ENCODE data around the gene ANKMY1. TPM values are rescaled to one million over a fixed set of nuclear protein-coding genes. Genes with fewer than 3 reads are reported as not detected.

The ANKMY1 gene
- total RNA-seq, 1 donor from 2014 or later: 25.1 TPM

DNA sequence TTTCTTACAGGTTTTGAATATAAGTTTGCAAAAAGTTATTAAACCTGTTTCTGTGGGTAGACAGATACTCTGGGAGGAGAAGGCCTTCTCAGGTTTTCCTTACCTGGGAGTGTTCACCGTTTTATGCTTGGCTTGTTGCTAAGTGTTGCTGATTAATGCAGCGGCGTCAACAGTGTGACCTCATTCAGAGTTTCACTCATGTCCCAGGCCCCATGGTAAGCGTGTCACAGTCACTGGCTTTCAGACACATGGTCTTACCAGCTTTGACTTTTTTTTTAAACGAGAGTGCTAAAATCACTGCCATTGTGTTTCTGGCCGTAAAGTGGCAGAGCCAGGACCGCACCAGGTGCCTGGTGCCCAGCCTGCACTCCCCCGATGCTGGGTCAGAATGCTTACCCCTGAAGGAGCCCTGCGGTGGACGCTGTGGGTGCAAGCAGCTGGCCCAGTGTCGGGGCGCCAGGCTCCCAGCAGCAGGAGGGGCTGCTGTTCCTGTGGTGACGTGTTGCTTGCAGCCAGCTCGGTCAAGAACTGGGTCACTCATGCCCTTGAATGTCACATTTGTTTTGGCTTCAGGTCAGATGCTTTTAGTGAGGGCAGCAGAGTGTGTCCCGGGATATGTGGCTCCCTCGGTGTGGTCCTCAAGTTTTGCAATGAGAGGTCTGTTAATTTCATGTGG is 32.2 kb upstream of the ANKMY1 start:
- H3K27ac Mint-ChIP-seq: no peak overlapping the region
- DNase-seq (ENCODE audit: low spot score): no peak
- peaks cover 26% of the 10 kb centered on the region for H3K36me3 Mint-ChIP-seq (ENCODE audit: low read depth)
- H3K27me3 Mint-ChIP-seq (ENCODE audit: low read depth): no peaks in the 10 kb centered on the region
- H3K4me1 Mint-ChIP-seq (ENCODE audit: low read depth): peaks cover 19% of the 10 kb centered on the region
- H3K4me3 Mint-ChIP-seq (ENCODE audit: low read depth): no peak overlapping the region
- no peaks in the 10 kb centered on the region for H3K9me3 Mint-ChIP-seq
- intact Hi-C loops (cut with micrococcal nuclease): no loop called here

- DNase-seq (ENCODE audit: low spot score): no peak
- Mint-ChIP-seq H3K27me3 (ENCODE audit: low read depth) (no peaks in the 10 kb centered on the region), H3K9me3 (no peaks in the 10 kb centered on the region), H3K27ac (no peak overlapping the region), H3K36me3 (ENCODE audit: low read depth) (peaks cover 26% of the 10 kb centered on the region), H3K4me1 (ENCODE audit: low read depth) (peaks cover 25% of the 10 kb centered on the region), H3K4me3 (ENCODE audit: low read depth) (no peak overlapping the region)
- intact Hi-C loops (cut with micrococcal nuclease): no loop called here
These were observed 31.6 kb upstream of the ANKMY1 start for GRCh38 chr2:240589375-240589774.

- H3K27ac Mint-ChIP-seq: no peak overlapping the region
- no peak for DNase-seq (ENCODE audit: low spot score)
- H3K4me1 Mint-ChIP-seq (ENCODE audit: low read depth): peaks cover 27% of the 10 kb centered on the region
- no peaks in the 10 kb centered on the region for H3K9me3 Mint-ChIP-seq
- peaks cover 26% of the 10 kb centered on the region for H3K36me3 Mint-ChIP-seq (ENCODE audit: low read depth)
- intact Hi-C loops (cut with micrococcal nuclease): no loop called here
- no peaks in the 10 kb centered on the region for H3K27me3 Mint-ChIP-seq (ENCODE audit: low read depth)
- peak overlapping the region; percentile 92 for H3K4me3 Mint-ChIP-seq (ENCODE audit: low read depth)
These were observed 30.9 kb upstream of the ANKMY1 start for GRCh38 chr2:240588669-240589068.

- Mint-ChIP-seq H3K36me3 (ENCODE audit: low read depth) (peaks cover 26% of the 10 kb centered on the region), H3K4me1 (ENCODE audit: low read depth) (peaks cover 27% of the 10 kb centered on the region), H3K27me3 (ENCODE audit: low read depth) (no peaks in the 10 kb centered on the region), H3K9me3 (no peaks in the 10 kb centered on the region), H3K27ac (peak overlapping the region; percentile 34), H3K4me3 (ENCODE audit: low read depth) (peak overlapping the region; percentile 92)
- DNase-seq (ENCODE audit: low spot score): no peak
- intact Hi-C loops (cut with micrococcal nuclease): no loop called here
These were observed 30.3 kb upstream of the ANKMY1 start for GRCh38 chr2:240588006-240588655.

DNA sequence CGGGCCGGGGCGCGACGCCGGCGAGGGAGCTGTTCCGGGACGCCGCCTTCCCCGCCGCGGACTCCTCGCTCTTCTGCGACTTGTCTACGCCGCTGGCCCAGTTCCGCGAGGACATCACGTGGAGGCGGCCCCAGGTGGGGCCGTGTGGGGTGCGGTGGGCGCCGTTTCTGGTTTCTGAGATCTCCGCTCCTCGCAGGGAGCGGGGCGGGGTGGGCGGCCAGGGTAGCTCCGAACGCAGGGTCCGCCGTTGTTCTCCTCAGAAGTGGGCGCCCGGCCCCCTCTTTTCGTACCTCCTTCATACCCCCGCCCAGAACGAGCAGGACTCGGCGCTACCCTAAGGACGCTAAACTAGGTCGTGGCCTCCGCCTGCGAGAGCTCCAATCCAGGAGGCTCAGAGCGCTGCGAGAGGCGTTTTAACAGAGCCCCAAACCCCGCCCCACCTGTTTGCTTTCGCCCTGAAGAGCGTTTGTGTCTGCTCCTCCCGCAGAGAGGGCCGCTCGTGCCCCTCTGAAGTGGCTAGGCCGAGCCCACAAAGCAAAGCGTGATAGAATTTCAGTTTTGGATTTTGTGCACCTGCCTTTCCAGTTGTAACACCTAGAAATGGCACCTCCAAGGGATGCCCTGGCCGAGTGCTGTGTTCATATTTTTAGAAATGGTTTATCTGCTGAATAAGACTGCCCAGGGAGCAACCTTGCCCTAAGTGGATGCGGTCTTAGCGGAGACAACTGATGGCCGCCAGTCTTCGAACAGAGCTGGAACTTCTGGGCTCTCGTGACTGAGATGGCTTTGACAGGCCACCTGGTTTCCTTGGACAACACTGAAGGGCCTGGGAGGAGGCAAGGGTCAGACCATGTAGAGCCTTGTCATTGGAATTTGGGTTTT is 29.4 kb upstream of the ANKMY1 start:
- H3K27ac Mint-ChIP-seq: peak overlapping the region; percentile 34
- H3K27me3 Mint-ChIP-seq (ENCODE audit: low read depth): no peaks in the 10 kb centered on the region
- intact Hi-C loops (cut with micrococcal nuclease): loop anchor here (1.0 to 2.0 kb wide), 4 partner anchors 22 to 562 kb away; partner anchors contain the start of gene PASK
- peaks cover 27% of the 10 kb centered on the region for H3K4me1 Mint-ChIP-seq (ENCODE audit: low read depth)
- H3K9me3 Mint-ChIP-seq: no peaks in the 10 kb centered on the region
- peak overlapping the region; percentile 92 for H3K4me3 Mint-ChIP-seq (ENCODE audit: low read depth)
- peaks cover 21% of the 10 kb centered on the region for H3K36me3 Mint-ChIP-seq (ENCODE audit: low read depth)
- DNase-seq (ENCODE audit: low spot score): peak; percentile 58

DNA sequence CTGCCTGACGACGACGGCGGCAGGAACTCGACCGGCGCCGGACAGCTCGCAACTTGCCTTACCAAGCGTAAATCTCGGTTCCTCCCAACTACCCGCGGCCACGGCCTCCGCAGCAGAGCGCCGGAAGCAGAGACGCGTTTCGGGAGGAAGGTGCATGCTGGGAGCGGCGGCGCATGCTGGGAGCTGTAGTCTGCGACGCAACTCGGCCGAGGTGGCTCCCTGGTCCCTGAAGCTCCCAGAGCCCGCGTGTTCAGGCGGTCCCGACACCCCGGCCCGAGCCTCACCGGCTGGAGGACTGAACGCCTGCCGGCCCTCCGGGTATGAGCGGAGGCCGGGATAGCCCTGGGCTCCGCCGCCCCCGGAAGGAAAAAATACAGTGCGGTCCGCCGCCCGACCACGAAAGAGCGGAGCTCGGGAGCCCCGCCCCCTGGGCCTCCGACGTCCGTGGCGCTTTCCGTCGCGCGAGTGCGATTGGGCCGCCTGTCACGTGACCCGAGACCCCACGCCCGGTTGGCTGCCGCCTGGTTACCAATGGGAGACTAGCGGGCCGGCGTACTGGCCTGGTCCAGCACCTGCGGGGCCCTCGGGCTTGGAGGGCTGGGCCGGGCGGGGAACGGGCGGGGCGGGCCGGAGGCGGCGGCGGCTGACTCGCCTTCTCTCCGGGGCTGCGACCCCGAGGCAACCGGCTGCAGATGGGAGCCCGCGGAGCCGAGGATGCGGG is 28.6 kb upstream of the ANKMY1 start, which contains the start of gene CAPN10:
Gene CAPN10 (plus strand): TSS at position 537 of the 721 bp plus-strand sequence. CDS start 178 bp downstream, at position 715.
- peaks cover 16% of the 10 kb centered on the region for H3K36me3 Mint-ChIP-seq (ENCODE audit: low read depth)
- intact Hi-C loops (cut with micrococcal nuclease): loop anchor here (1.0 to 2.0 kb wide), 4 partner anchors 21 to 562 kb away; partner anchors contain the start of gene PASK
- no peaks in the 10 kb centered on the region for H3K9me3 Mint-ChIP-seq
- no peaks in the 10 kb centered on the region for H3K27me3 Mint-ChIP-seq (ENCODE audit: low read depth)
- peak within 1 kb of the TSS; percentile 97 for H3K4me3 Mint-ChIP-seq (ENCODE audit: low read depth)
- peak within 1 kb of the TSS; percentile 91 for H3K27ac Mint-ChIP-seq
- peak; percentile 97 for DNase-seq (ENCODE audit: low spot score)
- H3K4me1 Mint-ChIP-seq (ENCODE audit: low read depth): peaks cover 27% of the 10 kb centered on the region

GRCh38 chr2:240585681-240586197 is 28.0 kb upstream of the ANKMY1 start:
- Mint-ChIP-seq H3K9me3 (no peaks in the 10 kb centered on the region), H3K4me1 (ENCODE audit: low read depth) (peaks cover 27% of the 10 kb centered on the region), H3K4me3 (ENCODE audit: low read depth) (peak overlapping the region; percentile 97), H3K36me3 (ENCODE audit: low read depth) (peaks cover 14% of the 10 kb centered on the region), H3K27me3 (ENCODE audit: low read depth) (no peaks in the 10 kb centered on the region), H3K27ac (peak overlapping the region; percentile 91)
- no peak for DNase-seq (ENCODE audit: low spot score)
- intact Hi-C loops (cut with micrococcal nuclease): loop anchor here (1.0 to 2.0 kb wide), 4 partner anchors 20 to 563 kb away; partner anchors contain the start of gene PASK

- intact Hi-C loops (cut with micrococcal nuclease): no loop called here
- Mint-ChIP-seq H3K4me1 (ENCODE audit: low read depth) (peaks cover 33% of the 10 kb centered on the region), H3K36me3 (ENCODE audit: low read depth) (peaks cover 19% of the 10 kb centered on the region)
These were observed 27.3 kb upstream of the ANKMY1 start for GRCh38 chr2:240585101-240585500.

GRCh38 chr2:240584486-240585031 is 26.8 kb upstream of the ANKMY1 start:
- intact Hi-C loops (cut with micrococcal nuclease): no loop called here
- H3K9me3 Mint-ChIP-seq: no peaks in the 10 kb centered on the region
- H3K4me3 Mint-ChIP-seq (ENCODE audit: low read depth): peak overlapping the region; percentile 97
- DNase-seq (ENCODE audit: low spot score): no peak
- H3K36me3 Mint-ChIP-seq (ENCODE audit: low read depth): peaks cover 23% of the 10 kb centered on the region
- peaks cover 37% of the 10 kb centered on the region for H3K4me1 Mint-ChIP-seq (ENCODE audit: low read depth)
- H3K27ac Mint-ChIP-seq: peak overlapping the region; percentile 29
- H3K27me3 Mint-ChIP-seq (ENCODE audit: low read depth): no peaks in the 10 kb centered on the region

More at GRCh38 chr2:240585101-240585500, 27.3 kb upstream of the ANKMY1 start:
- H3K27ac Mint-ChIP-seq: peak overlapping the region; percentile 29
- no peak for DNase-seq (ENCODE audit: low spot score)
- H3K27me3 Mint-ChIP-seq (ENCODE audit: low read depth): no peaks in the 10 kb centered on the region
- H3K4me3 Mint-ChIP-seq (ENCODE audit: low read depth): peak overlapping the region; percentile 97
- no peaks in the 10 kb centered on the region for H3K9me3 Mint-ChIP-seq

- intact Hi-C loops (cut with micrococcal nuclease): no loop called here
- H3K4me3 Mint-ChIP-seq (ENCODE audit: low read depth): no peak overlapping the region
- peaks cover 36% of the 10 kb centered on the region for H3K4me1 Mint-ChIP-seq (ENCODE audit: low read depth)
- no peaks in the 10 kb centered on the region for H3K9me3 Mint-ChIP-seq
- H3K27me3 Mint-ChIP-seq (ENCODE audit: low read depth): no peaks in the 10 kb centered on the region
- H3K36me3 Mint-ChIP-seq (ENCODE audit: low read depth): peaks cover 19% of the 10 kb centered on the region
- no peak overlapping the region for H3K27ac Mint-ChIP-seq
- DNase-seq (ENCODE audit: low spot score): no peak
These were observed 26.0 kb upstream of the ANKMY1 start for GRCh38 chr2:240583774-240584173.

DNA sequence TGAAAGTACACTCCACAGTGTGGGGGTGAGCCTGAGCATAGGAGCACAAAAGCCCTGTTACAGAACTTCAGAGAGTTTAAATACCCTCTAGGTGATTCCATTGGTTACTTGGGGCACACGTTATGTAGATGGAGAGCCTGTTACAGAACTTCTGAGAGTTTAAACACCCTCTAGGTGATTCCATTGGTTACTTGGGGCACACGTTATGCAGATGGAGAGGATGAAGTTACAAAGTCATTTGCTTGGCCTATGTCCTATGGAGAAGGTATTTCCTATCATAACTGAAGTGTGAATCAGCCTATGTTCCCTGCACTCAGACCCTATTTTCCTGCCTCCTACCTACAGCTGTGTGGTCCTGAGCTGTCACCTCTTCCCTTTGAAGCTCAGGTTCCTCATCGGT is 25.0 kb upstream of the ANKMY1 start:
- Mint-ChIP-seq H3K4me3 (ENCODE audit: low read depth) (no peak overlapping the region), H3K4me1 (ENCODE audit: low read depth) (peaks cover 26% of the 10 kb centered on the region), H3K36me3 (ENCODE audit: low read depth) (peaks cover 22% of the 10 kb centered on the region), H3K9me3 (no peaks in the 10 kb centered on the region), H3K27me3 (ENCODE audit: low read depth) (no peaks in the 10 kb centered on the region), H3K27ac (no peak overlapping the region)
- DNase-seq (ENCODE audit: low spot score): no peak
- intact Hi-C loops (cut with micrococcal nuclease): no loop called here
